Heart left ventricle (tissue), 13 donors: Measurements from ENCODE around the gene PPP1R12B.

ENCODE experiments used
- CTCF ChIP-seq, 12 donors: fragments of 200-600 bp; sonication (generic) in 4 of 12; IDR thresholded peaks; one replicate each; pipeline versions ENCODE4 v1.5.0 to v1.8.0; 2018 to 2022; ENCODE audit warnings: antibody characterized with exemption in 12 of 12, mild to moderate bottlenecking in 5 of 12
- POLR2A ChIP-seq, 2 donors: fragments of 450-650 bp; IDR thresholded peaks; one replicate each; pipeline ENCODE4 v1.6.1; 2017; ENCODE audit warnings: antibody characterized with exemption in 2 of 2, mild to moderate bottlenecking in 2 of 2, moderate library complexity in 2 of 2
- donor health status: ischemic (EF 13 %, LVEDD 7.1; RV severe dilation, severe dysfunction).
- donor health status: DM: no; HTN: yes; CAD: no.
- donor health status: DM: no; HTN: no; CAD: no.
- donor health status: ischemic (EF 25% LVEDD 6.9; RV normal size, moderate dysfunction).
- donor health status: ischemic (EF 25% LVEDD 5.7; RV mildly dilated, moderate dysfunction).
- donor health status: ischemic (EF 35%, LVEDD 5.7; RV mildly dilated, moderate dysfunction).
- donor health status: nonischemic (EF 11% LVEDD 7.7; RV severe dilation, severe dysfunction).
- donor health status: DM: yes; HTN: yes; CAD: no.
- donor health status: PGD.
- donor health status: ischemic (EF 29% LVEDD 5.4; RV normal size, mild dysfunction).
- donor health status: nonischemic (EF 23%, LVEDD 6.1; RV moderate dilation, normal function).

GRCh38 chr1:202317941-202318925 lies 30.3 kb upstream of the PPP1R12B start:
- no peak for TF ChIP-seq CTCF (IDR thresholded peaks at IDR 0.05)
- TF ChIP-seq POLR2A (IDR thresholded peaks at IDR 0.05), result no peak
